Measurements from ENCODE around the gene SMPDL3A. TPM values are rescaled to one million over a fixed set of nuclear protein-coding genes. Genes with fewer than 3 reads are reported as not detected.
A peak's percentile ranks its signal among the peaks of the same experiment; 100 is the strongest.

Gene SMPDL3A
- total RNA-seq, 4 donors from 2014 or later, result 12.6 to 23.8 (median 14.4) TPM

- Histone ChIP-seq H3K4me3 (replicated peaks in 1 of 3) (no peak overlapping the region), H3K4me1 (no peaks in the 10 kb centered on the region), H3K27me3 (no peaks in the 10 kb centered on the region), H3K9me3 (no peaks in the 10 kb centered on the region), H3K27ac (no peak overlapping the region), H3K36me3 (no peaks in the 10 kb centered on the region)
- no peak for DNase-seq
- intact Hi-C loops (cut with DNase I), result no loop called here
- WGBS, 2 donors, result 74 to 85% methylated on average over 1 of the region's 1 CpG
- no peak for TF ChIP-seq POLR2A (IDR thresholded peaks at IDR 0.05)
Observed at GRCh38 chr6:122831511-122831910, 42.5 kb downstream of the SMPDL3A start.

DNA sequence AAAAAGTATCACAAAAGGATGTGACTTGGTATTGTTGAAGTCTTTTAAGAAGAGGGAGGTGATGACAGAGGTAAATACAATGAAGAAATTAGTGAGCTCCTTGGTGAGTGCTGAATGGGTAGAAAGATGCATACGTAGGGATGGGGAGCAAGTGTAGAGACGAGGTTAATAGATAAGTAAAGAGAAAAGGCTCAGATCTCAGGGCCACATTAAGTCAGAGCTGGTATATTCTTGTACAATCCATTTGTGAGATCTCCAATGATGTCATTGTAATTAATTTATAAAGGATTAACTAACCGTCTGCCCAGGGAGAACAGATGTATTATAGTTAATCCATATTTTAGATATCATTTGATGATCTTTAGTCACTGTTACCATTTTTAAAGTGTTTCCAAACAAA, 43.4 kb downstream of the SMPDL3A start:
- Histone ChIP-seq H3K4me1 (no peaks in the 10 kb centered on the region), H3K27ac (no peak overlapping the region), H3K9me3 (no peaks in the 10 kb centered on the region), H3K36me3 (no peaks in the 10 kb centered on the region), H3K4me3 (replicated peaks in 1 of 3) (no peak overlapping the region), H3K27me3 (no peaks in the 10 kb centered on the region)
- no peak for TF ChIP-seq POLR2A (IDR thresholded peaks at IDR 0.05)
- TF ChIP-seq CTCF (IDR thresholded peaks at IDR 0.05), result no peak
- WGBS, 2 donors, result 83 to 86% methylated on average over 3 of the region's 3 CpGs
- DNase-seq, result no peak
- intact Hi-C loops (cut with DNase I), result no loop called here

- intact Hi-C loops (cut with DNase I), result no loop called here
- no peak for TF ChIP-seq POLR2A (IDR thresholded peaks at IDR 0.05)
- TF ChIP-seq CTCF (IDR thresholded peaks at IDR 0.05), result no peak
- H3K4me3 ChIP-seq (replicated peaks in 1 of 3), result no peak overlapping the region
- H3K27me3 ChIP-seq, result no peaks in the 10 kb centered on the region
- H3K36me3 ChIP-seq, result no peaks in the 10 kb centered on the region
- H3K4me1 ChIP-seq, result no peaks in the 10 kb centered on the region
- no peak overlapping the region for H3K27ac ChIP-seq
- no peak for DNase-seq
- no peaks in the 10 kb centered on the region for H3K9me3 ChIP-seq
- WGBS, 2 donors, result 76 to 86% methylated on average over 7 of the region's 7 CpGs
Observed at GRCh38 chr6:122833021-122833491, 44.0 kb downstream of the SMPDL3A start.

DNA sequence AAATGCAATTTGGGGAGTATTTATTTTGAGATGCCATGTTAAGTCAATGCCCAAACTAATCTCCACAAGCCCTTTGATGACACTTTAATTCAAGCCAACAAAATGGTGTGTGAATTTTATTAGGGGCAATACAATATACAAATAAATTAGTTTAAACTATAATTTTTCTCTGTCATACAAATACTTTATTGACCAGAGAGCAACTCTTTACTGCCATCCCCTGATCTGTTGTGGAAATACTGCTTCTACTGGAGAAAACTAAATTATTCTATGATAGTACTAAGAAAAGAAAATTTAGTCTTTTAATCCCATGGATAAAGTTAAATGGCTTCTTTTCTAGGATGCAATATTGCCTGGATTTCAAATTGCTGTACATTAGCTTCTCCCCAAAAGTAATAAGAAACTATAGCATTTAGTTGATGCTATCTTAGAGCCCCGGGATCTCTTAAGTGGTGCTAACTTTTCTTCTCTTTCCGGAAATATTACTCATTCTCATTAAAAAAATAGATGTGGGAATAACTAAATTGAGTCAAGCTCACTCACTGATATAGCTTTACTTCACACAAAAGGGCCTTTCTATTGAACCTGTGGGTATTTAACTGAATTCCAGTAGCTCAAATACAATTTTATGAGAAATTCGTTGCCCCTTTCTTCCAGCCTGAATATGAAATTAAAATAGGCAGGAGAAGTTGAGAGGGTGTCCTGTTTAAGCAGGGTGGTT, 49.2 kb downstream of the SMPDL3A start:
- no peaks in the 10 kb centered on the region for H3K4me1 ChIP-seq
- DNase-seq, result no peak
- intact Hi-C loops (cut with DNase I), result loop anchor here (5.0 kb wide), 1 partner anchor 106 kb away; no protein-coding TSS in a partner anchor
- no peaks in the 10 kb centered on the region for H3K27me3 ChIP-seq
- H3K27ac ChIP-seq, result no peak overlapping the region
- WGBS, 2 donors, result 88 to 92% methylated on average over 3 of the region's 3 CpGs
- TF ChIP-seq POLR2A (IDR thresholded peaks at IDR 0.05), result no peak
- peak in 3 of 6 experiments; percentile 26 to 46 (median 28) for TF ChIP-seq CTCF (IDR thresholded peaks at IDR 0.05)
- H3K9me3 ChIP-seq, result no peaks in the 10 kb centered on the region
- no peaks in the 10 kb centered on the region for H3K36me3 ChIP-seq
- H3K4me3 ChIP-seq (replicated peaks in 1 of 3), result no peak overlapping the region

DNA sequence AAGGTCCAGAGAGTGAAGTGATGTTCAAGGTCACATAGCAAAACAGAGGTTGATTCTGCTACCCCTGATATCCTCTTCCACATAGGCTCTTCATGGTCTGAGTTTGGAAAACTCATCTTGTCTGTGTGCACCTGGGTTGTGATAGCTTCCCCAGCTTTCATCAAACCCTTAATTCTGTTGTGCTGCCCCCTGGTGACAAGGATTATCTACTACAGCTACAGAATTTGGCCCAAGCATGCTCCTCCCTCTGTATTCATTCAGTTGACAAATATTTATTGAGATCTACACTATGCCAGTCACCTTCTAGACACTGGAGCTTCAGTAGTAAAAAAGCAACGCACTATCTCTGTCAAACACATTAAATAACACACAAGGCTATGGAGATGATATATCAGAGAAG, 50.4 kb downstream of the SMPDL3A start:
- 10% methylated on average over 1 of the region's 1 CpG for WGBS, 2 donors
- Histone ChIP-seq H3K4me1 (no peaks in the 10 kb centered on the region), H3K27ac (no peak overlapping the region), H3K36me3 (no peaks in the 10 kb centered on the region), H3K27me3 (no peaks in the 10 kb centered on the region), H3K9me3 (no peaks in the 10 kb centered on the region), H3K4me3 (replicated peaks in 1 of 3) (no peak overlapping the region)
- peak; percentile 53 to 56 for DNase-seq
- no peak for TF ChIP-seq POLR2A (IDR thresholded peaks at IDR 0.05)
- peak; percentile 33 to 73 (median 64) for TF ChIP-seq CTCF (IDR thresholded peaks at IDR 0.05)
- intact Hi-C loops (cut with DNase I), result loop anchor here (5.0 kb wide), 1 partner anchor 107 kb away; no protein-coding TSS in a partner anchor

All from thyroid gland (tissue), 4 donors.